NCI-H345 treated with DMSO at 0.1 percent for 48 hours (cell line): ENCODE data around the gene CENPF.
"Not testable (repeated sequence)": the region's sequence is repeated elsewhere in the genome, so short reads cannot be mapped to it uniquely, and the experiment has no call there.

Source experiments
- DNase-seq: peaks from one replicate; lab custom pipeline; 2025; ENCODE audit not compliant: unreplicated experiment; lab: John Stamatoyannopoulos, UW

Gene CENPF

GRCh38 chr1:214602764-214603657 lies at the start of gene CENPF:
Gene CENPF (plus strand): TSS chr1:214603195. CDS start chr1:214613755, 10,560 bp downstream.
- DNase-seq, result peak; percentile 95

- DNase-seq, result no peak
Observed at GRCh38 chr1:214557952-214558735, 44.9 kb upstream of the CENPF start.

GRCh38 chr1:214563881-214564280 lies 39.1 kb upstream of the CENPF start:
- DNase-seq, result no peak

- DNase-seq, result no peak
Observed at GRCh38 chr1:214565310-214565709, 37.7 kb upstream of the CENPF start.

- DNase-seq, result no peak
Observed at GRCh38 chr1:214566158-214567104, 36.6 kb upstream of the CENPF start.

GRCh38 chr1:214567481-214567980 lies 35.5 kb upstream of the CENPF start:
- DNase-seq, result no peak

GRCh38 chr1:214568328-214568727 lies 34.7 kb upstream of the CENPF start:
- no peak for DNase-seq

- no peak for DNase-seq
Observed at GRCh38 chr1:214569357-214570004, 33.5 kb upstream of the CENPF start.

GRCh38 chr1:214570442-214570841 lies 32.6 kb upstream of the CENPF start:
- no peak for DNase-seq

- DNase-seq, result no peak
Observed at GRCh38 chr1:214571281-214571680, 31.7 kb upstream of the CENPF start.

GRCh38 chr1:214573386-214574318 lies 29.3 kb upstream of the CENPF start:
- no peak for DNase-seq

GRCh38 chr1:214574598-214575411 lies 28.2 kb upstream of the CENPF start:
- no peak for DNase-seq

- DNase-seq, result not testable (repeated sequence)
Observed at GRCh38 chr1:214576120-214576519, 26.9 kb upstream of the CENPF start.

GRCh38 chr1:214579183-214579582 lies 23.8 kb upstream of the CENPF start:
- DNase-seq, result no peak

GRCh38 chr1:214581785-214582184 lies 21.2 kb upstream of the CENPF start:
- DNase-seq, result no peak

- DNase-seq, result no peak
Observed at GRCh38 chr1:214582289-214582891, 20.6 kb upstream of the CENPF start.

GRCh38 chr1:214583113-214583512 lies 19.9 kb upstream of the CENPF start:
- DNase-seq, result no peak
